Thymus (tissue), 11 donors: Measurements from ENCODE around the gene GALNT7. TPM values are rescaled to one million over a fixed set of nuclear protein-coding genes. Genes with fewer than 3 reads are reported as not detected.

Source experiments
- DNase-seq, 9 donors: peaks; one replicate each; pipeline ENCODE4 v3.0.0-alpha.2; 2013; ENCODE audit warnings: low spot score in 9 of 9, low read depth in 6 of 9, missing footprints in 1 of 9
- H3K27ac ChIP-seq, 2 donors: one replicate each; pipeline ENCODE4 v1.5.1; 2013; ENCODE audit warnings: control low read depth in 1 of 2, low read depth in 1 of 2, low read length in 1 of 2, mild to moderate bottlenecking in 1 of 2, moderate library complexity in 1 of 2
- H3K27me3 ChIP-seq, 2 donors: one replicate each; pipeline ENCODE4 v1.5.1; 2013; ENCODE audit warnings: low read length in 1 of 2; ENCODE audit not compliant: control insufficient read depth in 2 of 2, insufficient read depth in 1 of 2
- H3K36me3 ChIP-seq, 2 donors: one replicate each; pipeline ENCODE4 v1.5.1; 2013; ENCODE audit warnings: low read length in 1 of 2, mild to moderate bottlenecking in 1 of 2, moderate library complexity in 1 of 2; ENCODE audit not compliant: control insufficient read depth in 2 of 2, insufficient read depth in 2 of 2
- H3K4me1 ChIP-seq, 2 donors: one replicate each; pipeline ENCODE4 v1.5.1; 2013; ENCODE audit warnings: low read length in 2 of 2; ENCODE audit not compliant: control insufficient read depth in 2 of 2, insufficient read depth in 2 of 2
- H3K4me3 ChIP-seq, 2 donors: one replicate each; pipeline ENCODE4 v1.5.1; 2013; ENCODE audit warnings: low read length in 2 of 2, control low read depth in 1 of 2, mild to moderate bottlenecking in 1 of 2
- H3K9me3 ChIP-seq, 2 donors: one replicate each; pipeline ENCODE4 v1.5.1; 2013; ENCODE audit warnings: low read length in 1 of 2, mild to moderate bottlenecking in 1 of 2; ENCODE audit not compliant: control insufficient read depth in 2 of 2, insufficient read depth in 1 of 2
- WGBS: extraction: QIAGEN DNeasy Blood & Tissue Kit; methylation state at CpG from one replicate; pipeline ENCODE4 v1.1.7; 2013; 5-methylcytosine and 5-hydroxymethylcytosine counted together
- polyA plus RNA-seq: library from polyadenylated mRNA; stranded (reverse); fragments of 200-250 nt; gene quantifications from one replicate; pipeline ENCODE4 v1.2.3, GENCODE V29; 2013
- total RNA-seq: library from RNA; stranded (reverse); fragments of 120-200 nt; gene quantifications from one replicate; pipeline ENCODE4 v1.2.4, GENCODE V29; 2013
- donor health status: healthy.

The GALNT7 gene
- total and polyA plus RNA-seq, 2 donors = 40.5 to 81.1 TPM

DNA sequence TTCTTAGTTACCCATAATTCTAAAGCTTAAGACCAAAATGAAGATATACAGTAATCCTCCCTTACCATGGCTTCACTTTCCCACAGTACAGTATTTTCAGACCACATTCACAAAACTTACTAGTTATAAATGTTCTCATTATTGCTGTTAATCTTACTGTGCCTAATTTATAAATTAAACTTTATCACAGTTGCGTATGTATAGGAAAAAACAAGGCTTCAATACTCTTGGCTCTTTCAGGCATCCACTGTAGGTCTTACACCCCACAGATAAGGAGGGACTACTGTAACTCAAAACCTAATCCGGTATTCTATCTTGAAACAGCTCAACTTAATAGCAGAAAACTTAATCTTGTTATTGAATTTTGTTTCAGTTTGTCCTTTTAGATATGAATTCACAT is 162.0 kb downstream of the GALNT7 start:
- no peak for DNase-seq
- peaks cover 4 to 65% of the 10 kb centered on the region in 2 donors for H3K36me3 ChIP-seq
- 95% methylated on average over 2 of the region's 2 CpGs for whole genome bisulfite sequencing
- peak overlapping the region in 1 of 2 donors; percentile 20 for H3K27ac ChIP-seq
- H3K4me3 ChIP-seq = peak overlapping the region in 1 of 2 donors; percentile 9
- H3K4me1 ChIP-seq = peaks cover 4 to 6% of the 10 kb centered on the region in 2 donors
- H3K9me3 ChIP-seq = no peaks in the 10 kb centered on the region
- no peaks in the 10 kb centered on the region for H3K27me3 ChIP-seq

DNA sequence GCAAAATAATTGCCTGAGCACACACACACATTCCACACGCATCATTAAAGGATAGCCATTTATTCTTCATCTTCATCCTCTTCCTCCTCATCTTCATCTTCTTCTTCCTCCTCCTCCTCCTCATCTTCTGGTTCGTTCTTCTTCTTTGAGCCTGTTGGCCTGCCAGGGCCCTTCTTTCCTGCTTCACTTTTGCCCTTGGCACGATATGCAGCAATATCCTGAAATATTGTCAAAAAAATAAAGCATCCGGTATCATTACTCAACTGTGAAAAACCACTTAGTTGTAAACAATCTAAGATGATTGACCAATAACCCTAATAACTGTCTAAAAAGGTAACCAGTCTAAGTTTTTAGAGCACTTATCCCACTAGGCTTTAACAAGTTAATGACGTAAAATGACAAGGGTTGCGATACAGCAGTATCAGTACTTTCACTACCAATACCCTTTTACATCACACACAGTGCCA is 163.4 kb downstream of the GALNT7 start:
- Histone ChIP-seq H3K27me3 (no peaks in the 10 kb centered on the region), H3K4me1 (peaks cover 4 to 6% of the 10 kb centered on the region in 2 donors), H3K27ac (peak overlapping the region; percentile 38 to 90), H3K4me3 (peak overlapping the region; percentile 94 to 98), H3K36me3 (peaks cover 4 to 53% of the 10 kb centered on the region in 2 donors), H3K9me3 (no peaks in the 10 kb centered on the region)
- peak in 2 of 9 donors; percentile 36 to 42 for DNase-seq
- WGBS = 36% methylated on average over 6 of the region's 6 CpGs

DNA sequence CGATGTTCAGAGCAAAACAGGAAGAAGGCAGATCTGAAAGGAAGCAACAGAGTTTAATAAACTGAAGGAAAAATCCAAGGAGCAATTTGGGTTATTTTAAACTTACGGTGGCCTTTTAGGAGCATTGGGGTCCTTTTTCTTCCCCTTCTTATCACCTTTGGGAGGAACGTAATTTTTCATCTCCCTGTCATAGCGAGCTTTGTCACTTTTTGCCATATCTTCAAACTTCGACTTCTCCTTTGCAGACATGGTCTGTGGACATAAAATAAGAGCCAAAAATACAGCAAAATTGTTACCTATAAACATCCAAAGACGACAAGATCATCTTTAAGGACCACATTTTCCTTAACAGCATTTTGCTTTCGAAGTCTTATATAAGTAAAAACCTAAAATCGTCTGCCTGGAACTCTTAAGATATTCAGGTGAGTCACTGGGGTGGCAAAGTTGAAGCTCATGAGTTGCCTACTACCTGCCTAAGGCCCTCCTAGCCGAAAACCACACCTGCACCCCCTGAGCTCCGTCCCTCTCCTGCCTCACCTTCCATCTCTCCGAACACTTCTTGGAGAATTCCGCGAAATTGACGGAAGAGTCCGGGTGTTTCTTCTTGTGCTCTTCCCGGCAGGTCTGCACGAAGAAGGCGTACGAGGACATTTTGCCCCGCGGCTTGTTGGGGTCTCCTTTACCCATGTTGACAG is 164.5 kb downstream of the GALNT7 start:
- Histone ChIP-seq H3K27ac (peak overlapping the region; percentile 90 to 100), H3K36me3 (peaks cover 4 to 50% of the 10 kb centered on the region in 2 donors), H3K9me3 (no peaks in the 10 kb centered on the region), H3K4me1 (peaks cover 9 to 10% of the 10 kb centered on the region in 2 donors), H3K27me3 (no peaks in the 10 kb centered on the region), H3K4me3 (peak overlapping the region; percentile 94 to 98)
- 2% methylated on average over 21 of the region's 21 CpGs for WGBS
- DNase-seq = peak in 3 of 9 donors; percentile 16 to 48 (median 44)

- Histone ChIP-seq H3K4me3 (peak overlapping the region; percentile 94 to 98), H3K36me3 (peaks cover under 1 to 44% of the 10 kb centered on the region in 2 donors), H3K9me3 (no peaks in the 10 kb centered on the region), H3K27me3 (no peaks in the 10 kb centered on the region), H3K27ac (peak overlapping the region; percentile 99 to 100), H3K4me1 (peaks cover 6 to 10% of the 10 kb centered on the region in 2 donors)
- peak in 4 of 9 donors; percentile 38 to 73 (median 56) for DNase-seq
- WGBS = 1% methylated on average over 51 of the region's 53 CpGs
Measured at GRCh38 chr4:173333658-173334084, 165.1 kb downstream of the GALNT7 start.

GRCh38 chr4:173334085-173334890 is 165.7 kb downstream of the GALNT7 start, which contains the start of gene HMGB2:
HMGB2 (minus strand) TSS chr4:173334358; CDS start chr4:173333649, 709 bp downstream.
- H3K9me3 ChIP-seq = no peaks in the 10 kb centered on the region
- H3K4me1 ChIP-seq = peaks cover 6 to 10% of the 10 kb centered on the region in 2 donors
- H3K4me3 ChIP-seq = peak within 1 kb of the TSS; percentile 94 to 98
- H3K36me3 ChIP-seq = peaks cover 0 to 38% of the 10 kb centered on the region in 2 donors
- H3K27me3 ChIP-seq = no peaks in the 10 kb centered on the region
- DNase-seq = peak; percentile 98 to 100 (median 100)
- WGBS = under 1% methylated on average over 61 of the region's 61 CpGs
- H3K27ac ChIP-seq = peak within 1 kb of the TSS; percentile 99 to 100

DNA sequence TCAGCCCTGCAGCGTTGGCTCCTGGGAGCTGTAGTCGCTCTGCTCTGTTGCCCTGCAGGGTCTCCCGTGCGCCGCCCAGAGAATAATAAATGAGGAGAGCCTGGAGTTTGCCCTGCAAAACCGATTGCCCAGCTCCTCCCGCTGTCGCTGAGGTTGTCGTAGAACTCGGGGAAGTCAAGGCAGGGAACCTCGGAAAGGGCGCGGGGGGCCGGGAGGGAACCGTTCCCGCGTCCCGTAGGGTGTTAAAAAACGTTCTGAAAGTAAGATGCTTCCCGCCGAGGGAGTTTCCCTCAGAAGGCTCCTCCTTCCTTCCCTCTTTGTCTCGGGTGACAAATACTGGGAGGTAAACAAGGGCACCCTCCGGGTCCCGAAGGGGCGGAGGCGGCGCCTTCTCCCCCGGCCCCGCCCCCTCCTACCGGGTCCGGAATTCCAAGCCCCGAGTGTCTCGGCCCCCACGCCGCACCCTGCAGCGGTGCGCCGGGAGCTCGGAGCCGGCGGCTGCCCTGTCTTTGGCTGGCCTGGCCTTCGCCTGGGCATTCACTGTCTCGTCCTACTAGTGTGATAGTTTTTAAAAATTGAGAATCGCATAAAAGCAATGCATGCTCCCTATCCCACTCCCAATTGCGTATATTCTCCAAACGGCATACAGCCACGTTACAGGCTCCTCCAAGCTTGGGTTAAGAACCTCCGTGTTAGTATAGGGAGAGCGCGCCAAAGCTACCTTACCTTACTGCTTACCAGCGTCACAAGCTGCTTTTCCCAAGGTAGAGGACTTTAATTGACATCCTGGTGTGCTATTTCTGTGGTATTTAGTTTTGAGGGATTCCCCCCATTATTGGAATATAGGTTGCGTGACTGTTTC is 166.5 kb downstream of the GALNT7 start:
- H3K4me3 ChIP-seq = peak overlapping the region; percentile 94 to 98

GRCh38 chr4:173337463-173337862 is 168.9 kb downstream of the GALNT7 start:
- Histone ChIP-seq H3K27ac (no peak overlapping the region), H3K27me3 (no peaks in the 10 kb centered on the region), H3K36me3 (peaks cover 0 to 8% of the 10 kb centered on the region in 2 donors), H3K9me3 (no peaks in the 10 kb centered on the region), H3K4me1 (peaks cover 6% of the 10 kb centered on the region in 2 donors), H3K4me3 (no peak overlapping the region)
- WGBS = over 99% methylated on average over 2 of the region's 2 CpGs
- no peak for DNase-seq

More for the DNA sequence above, 166.5 kb downstream of the GALNT7 start:
- H3K27me3 ChIP-seq = no peaks in the 10 kb centered on the region
- H3K36me3 ChIP-seq = peaks cover 0 to 30% of the 10 kb centered on the region in 2 donors
- peak overlapping the region; percentile 61 to 99 for H3K27ac ChIP-seq
- 2% methylated on average over 52 of the region's 52 CpGs for WGBS
- peaks cover 6 to 10% of the 10 kb centered on the region in 2 donors for H3K4me1 ChIP-seq
- no peaks in the 10 kb centered on the region for H3K9me3 ChIP-seq
- peak in 7 of 9 donors; percentile 37 to 79 (median 54) for DNase-seq

DNA sequence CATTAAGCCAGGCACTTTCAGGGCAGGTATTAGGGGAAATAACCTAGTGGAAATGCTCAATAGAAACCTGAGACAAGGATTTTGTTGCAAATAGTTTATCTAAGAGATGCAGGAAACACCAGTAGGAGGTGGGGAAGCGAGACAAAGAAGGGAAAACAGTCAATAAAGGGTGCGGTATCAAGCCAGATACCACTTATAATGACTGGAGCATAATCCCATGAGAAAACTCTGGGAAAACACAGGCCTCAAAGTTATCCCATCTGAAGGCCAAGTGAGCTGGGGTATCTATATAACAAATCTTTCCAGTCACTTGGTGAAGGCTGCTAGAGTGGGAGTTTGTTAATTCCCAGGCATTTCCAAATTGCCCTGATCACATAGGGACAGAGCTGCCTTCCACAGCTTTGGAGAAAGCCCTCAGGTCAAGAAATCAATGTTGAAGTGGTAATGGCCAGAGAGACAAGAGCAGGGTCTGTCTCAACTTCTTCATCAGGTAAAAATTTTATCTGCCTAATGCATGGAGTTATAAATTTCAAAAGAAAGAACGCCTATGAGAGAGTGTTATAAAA is 175.3 kb downstream of the GALNT7 start:
- Histone ChIP-seq H3K27ac (no peak overlapping the region), H3K4me1 (no peaks in the 10 kb centered on the region), H3K36me3 (peaks cover 0 to 3% of the 10 kb centered on the region in 2 donors), H3K9me3 (no peaks in the 10 kb centered on the region), H3K4me3 (no peak overlapping the region), H3K27me3 (no peaks in the 10 kb centered on the region)
- 97% methylated on average over 3 of the region's 3 CpGs for WGBS
- DNase-seq = no peak
